CD14-positive monocyte (primary cell): ENCODE data around the gene LDAH. TPM values are rescaled to one million over a fixed set of nuclear protein-coding genes. Genes with fewer than 3 reads are reported as not detected.
A peak's percentile ranks its signal among the peaks of the same experiment; 100 is the strongest.

Source experiments
- DNase-seq, 3 donors: peaks; one replicate each; pipeline ENCODE4 v3.0.0-alpha.2; 2011 to 2022
- H2AFZ ChIP-seq: 2 replicates; pipeline ENCODE4 v1.6.0; 2012; ENCODE audit warnings: mild to moderate bottlenecking, low read depth, low read length, inconsistent platforms; ENCODE audit not compliant: insufficient read depth, poor library complexity, severe bottlenecking
- H3K27ac ChIP-seq, 2 donors: 1 replicate in 1 of 2; 2 replicates in 1 of 2; pipeline ENCODE4 v1.5.1; 2012 to 2013; ENCODE audit warnings: low read length in 2 of 2, control low read depth in 1 of 2, inconsistent platforms in 1 of 2, low read depth in 1 of 2, mild to moderate bottlenecking in 1 of 2
- H3K27me3 ChIP-seq, 2 donors: one replicate each; pipeline versions ENCODE4 v1.6.0 to v1.6.1; 2011 to 2013; ENCODE audit warnings: low read length in 2 of 2; ENCODE audit not compliant: control insufficient read depth in 2 of 2, insufficient read depth in 2 of 2
- H3K36me3 ChIP-seq, 2 donors: replicated peaks in 1 of 2; 1 replicate in 1 of 2; 2 replicates in 1 of 2; pipeline versions ENCODE4 v1.5.1 to v1.6.1; 2012 to 2013; ENCODE audit warnings: low read length in 2 of 2, control low read depth in 1 of 2, inconsistent platforms in 1 of 2, mild to moderate bottlenecking in 1 of 2; ENCODE audit not compliant: insufficient read depth in 2 of 2, control insufficient read depth in 1 of 2
- H3K4me1 ChIP-seq, 2 donors: 1 replicate in 1 of 2; 2 replicates in 1 of 2; pipeline versions ENCODE4 v1.5.1 to v1.6.1; 2012 to 2013; ENCODE audit warnings: low read length in 2 of 2, control low read depth in 1 of 2, inconsistent platforms in 1 of 2, mild to moderate bottlenecking in 1 of 2, moderate library complexity in 1 of 2; ENCODE audit not compliant: insufficient read depth in 2 of 2, control insufficient read depth in 1 of 2
- H3K4me2 ChIP-seq: replicated peaks from 2 replicates; pipeline ENCODE3; 2012; ENCODE audit warnings: low read length, moderate library complexity, mild to moderate bottlenecking; ENCODE audit not compliant: poor library complexity, severe bottlenecking; ENCODE audit errors: extremely low read depth
- H3K4me3 ChIP-seq, 3 experiments: fragments of 200-600 bp in 1 of 3; sonication (generic) in 1 of 3; replicated peaks in 1 of 3; 1 replicate in 2 of 3; 2 replicates in 1 of 3; pipeline ENCODE4 v1.5.1; 2011 to 2013; ENCODE audit warnings: low read length in 3 of 3, mild to moderate bottlenecking in 3 of 3, control low read depth in 2 of 3, low read depth in 2 of 3, inconsistent platforms in 1 of 3, moderate library complexity in 1 of 3
- H3K79me2 ChIP-seq: 2 replicates; pipeline ENCODE4 v1.6.0; 2012; ENCODE audit warnings: mild to moderate bottlenecking, control low read depth, inconsistent platforms, low read length, moderate library complexity; ENCODE audit not compliant: insufficient read depth
- H3K9ac ChIP-seq: 2 replicates; pipeline ENCODE4 v1.6.0; 2017; ENCODE audit warnings: low read length, mild to moderate bottlenecking; ENCODE audit not compliant: insufficient read depth, poor library complexity, severe bottlenecking
- H3K9me3 ChIP-seq, 2 donors: replicated peaks in 1 of 2; 1 replicate in 1 of 2; 2 replicates in 1 of 2; pipeline versions ENCODE4 v1.5.1 to v1.6.1; 2012 to 2013; ENCODE audit warnings: low read length in 2 of 2, control low read depth in 1 of 2; ENCODE audit not compliant: control insufficient read depth in 1 of 2, insufficient read depth in 1 of 2
- H4K20me1 ChIP-seq: 2 replicates; pipeline ENCODE4 v1.6.0; 2012; ENCODE audit warnings: mild to moderate bottlenecking, low read length, control low read depth, moderate library complexity; ENCODE audit not compliant: insufficient read depth
- H3K27ac Mint-ChIP-seq, 7 donors: one replicate each; pipeline ENCODE4 v1.8.0; 2020; ENCODE audit warnings: mild to moderate bottlenecking in 7 of 7, mixed read lengths in 7 of 7, moderate library complexity in 6 of 7, inconsistent platforms in 2 of 7
- H3K27me3 Mint-ChIP-seq, 3 donors: one replicate each; pipeline ENCODE4 v1.8.0; 2021 to 2022; ENCODE audit warnings: low read depth in 3 of 3, mild to moderate bottlenecking in 3 of 3, mixed read lengths in 3 of 3, moderate library complexity in 3 of 3, inconsistent platforms in 1 of 3
- H3K36me3 Mint-ChIP-seq, 2 donors: one replicate each; pipeline ENCODE4 v1.8.0; 2020; ENCODE audit warnings: mixed read lengths in 2 of 2, inconsistent platforms in 1 of 2, mild to moderate bottlenecking in 1 of 2
- H3K4me1 Mint-ChIP-seq: one replicate; pipeline ENCODE4 v1.8.0; 2020; ENCODE audit warnings: mild to moderate bottlenecking, mixed read lengths
- H3K4me3 Mint-ChIP-seq, 2 donors: one replicate each; pipeline ENCODE4 v1.8.0; 2020; ENCODE audit warnings: mild to moderate bottlenecking in 2 of 2, mixed read lengths in 2 of 2, moderate library complexity in 1 of 2
- H3K9me3 Mint-ChIP-seq, 7 donors: one replicate each; pipeline ENCODE4 v1.8.0; 2020 to 2022; ENCODE audit warnings: mixed read lengths in 7 of 7, mild to moderate bottlenecking in 6 of 7, moderate library complexity in 6 of 7, inconsistent platforms in 2 of 7
- whole genome bisulfite sequencing: methylation state at CpG from one replicate; pipeline ENCODE4 v1.1.5; 2013; ENCODE audit warnings: missing lambda C conversion rate; ENCODE audit not compliant: insufficient coverage; 5-methylcytosine and 5-hydroxymethylcytosine counted together
- intact Hi-C, 2 donors: fragments of 100-400 bp; cut with micrococcal nuclease; formaldehyde crosslinking; loops; one replicate each; pipeline versions ENCODE4 v1.15.0 to v1.15.1; 2023
- polyA plus RNA-seq, 3 donors: library from polyadenylated mRNA; depleted of rRNA in 1 of 3; unstranded in 2 of 3; stranded (reverse) in 1 of 3; fragments of 300-500 nt in 2 of 3; fragments of >200 nt in 1 of 3; fragmentation: Illumina TruSeq in 2 of 3; gene quantifications; 1 replicate in 2 of 3; 2 replicates in 1 of 3; pipeline ENCODE4 v1.2.3, GENCODE V29; 2012 to 2021
- TF ChIP-seq, protein P1 (sequence below): fragments of 200-600 bp; IDR thresholded peaks from one replicate; pipeline ENCODE4 v1.8.0; 2022; ENCODE audit warnings: antibody characterized with exemption, mild to moderate bottlenecking

Gene LDAH
- polyA plus RNA-seq, 3 donors, result 3.7 to 5.7 (median 5.0) TPM

GRCh38 chr2:20647211-20647610, 175.7 kb downstream of the LDAH start:
- TF ChIP-seq, protein P1, sequence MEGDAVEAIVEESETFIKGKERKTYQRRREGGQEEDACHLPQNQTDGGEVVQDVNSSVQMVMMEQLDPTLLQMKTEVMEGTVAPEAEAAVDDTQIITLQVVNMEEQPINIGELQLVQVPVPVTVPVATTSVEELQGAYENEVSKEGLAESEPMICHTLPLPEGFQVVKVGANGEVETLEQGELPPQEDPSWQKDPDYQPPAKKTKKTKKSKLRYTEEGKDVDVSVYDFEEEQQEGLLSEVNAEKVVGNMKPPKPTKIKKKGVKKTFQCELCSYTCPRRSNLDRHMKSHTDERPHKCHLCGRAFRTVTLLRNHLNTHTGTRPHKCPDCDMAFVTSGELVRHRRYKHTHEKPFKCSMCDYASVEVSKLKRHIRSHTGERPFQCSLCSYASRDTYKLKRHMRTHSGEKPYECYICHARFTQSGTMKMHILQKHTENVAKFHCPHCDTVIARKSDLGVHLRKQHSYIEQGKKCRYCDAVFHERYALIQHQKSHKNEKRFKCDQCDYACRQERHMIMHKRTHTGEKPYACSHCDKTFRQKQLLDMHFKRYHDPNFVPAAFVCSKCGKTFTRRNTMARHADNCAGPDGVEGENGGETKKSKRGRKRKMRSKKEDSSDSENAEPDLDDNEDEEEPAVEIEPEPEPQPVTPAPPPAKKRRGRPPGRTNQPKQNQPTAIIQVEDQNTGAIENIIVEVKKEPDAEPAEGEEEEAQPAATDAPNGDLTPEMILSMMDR, result no peak
- no peak for DNase-seq
- WGBS, result 90% methylated on average over 2 of the region's 3 CpGs
- no peaks in the 10 kb centered on the region for H3K9me3 ChIP-seq
- no peaks in the 10 kb centered on the region for H3K27me3 ChIP-seq
- H2AFZ ChIP-seq, result no peak overlapping the region
- peaks cover 26 to 30% of the 10 kb centered on the region in 2 donors for H3K4me1 ChIP-seq
- peaks cover 53% of the 10 kb centered on the region for H3K4me1 Mint-ChIP-seq
- H3K36me3 Mint-ChIP-seq, result peaks cover 51% of the 10 kb centered on the region in 2 donors
- peaks cover 37 to 55% of the 10 kb centered on the region in 2 donors for H3K36me3 ChIP-seq
- peaks cover 0 to 5% (median 2%) of the 10 kb centered on the region in 3 donors for H3K27me3 Mint-ChIP-seq
- no peak overlapping the region for H3K27ac ChIP-seq
- H3K27ac Mint-ChIP-seq, result peak overlapping the region in 4 of 7 donors; percentile 14 to 84 (median 65)
- intact Hi-C loops, result loop anchor here in 1 of 2 donors (10.0 kb wide), 1 partner anchor 762 kb away; no protein-coding TSS in a partner anchor
- H4K20me1 ChIP-seq, result peaks cover 70% of the 10 kb centered on the region
- peaks cover 0 to 2% (median 0%) of the 10 kb centered on the region in 7 donors for H3K9me3 Mint-ChIP-seq
- peaks cover 43% of the 10 kb centered on the region for H3K79me2 ChIP-seq
- no peak overlapping the region for H3K9ac ChIP-seq
- no peak overlapping the region for H3K4me3 ChIP-seq
- H3K4me3 Mint-ChIP-seq, result no peak overlapping the region
- no peak overlapping the region for H3K4me2 ChIP-seq

DNA sequence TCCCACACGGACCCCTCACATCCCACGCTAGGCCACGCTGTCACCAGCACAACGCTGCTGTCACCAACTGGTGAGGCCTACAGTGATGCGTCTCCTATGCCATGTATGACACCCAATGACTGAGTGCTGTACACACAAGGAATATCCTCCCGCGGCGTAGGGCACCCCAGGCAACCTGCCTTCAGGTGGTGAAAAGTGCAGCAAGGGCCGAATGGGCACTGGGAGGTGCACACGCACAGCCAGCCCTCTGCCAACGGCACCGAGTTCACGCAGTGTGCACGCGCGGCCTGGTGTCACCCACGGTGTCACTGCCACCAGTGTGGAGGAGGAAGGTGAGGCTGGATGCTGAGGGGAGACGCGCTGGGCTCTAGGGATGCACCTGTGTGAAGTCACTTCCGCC, 176.5 kb downstream of the LDAH start:
- peaks cover 44 to 62% of the 10 kb centered on the region in 2 donors for H3K36me3 ChIP-seq
- no peak overlapping the region for H3K9ac ChIP-seq
- peaks cover 48% of the 10 kb centered on the region for H3K79me2 ChIP-seq
- Mint-ChIP-seq H3K4me1 (peaks cover 47% of the 10 kb centered on the region), H3K36me3 (peaks cover 58% of the 10 kb centered on the region in 2 donors), H3K27ac (peak overlapping the region in 1 of 7 donors; percentile 43), H3K4me3 (no peak overlapping the region), H3K9me3 (peaks cover 0 to 2% (median 0%) of the 10 kb centered on the region in 7 donors), H3K27me3 (peaks cover 0 to 5% (median 2%) of the 10 kb centered on the region in 3 donors)
- intact Hi-C loops, result loop anchor here in 1 of 2 donors (10.0 kb wide), 1 partner anchor 762 kb away; no protein-coding TSS in a partner anchor
- no peak overlapping the region for H3K4me2 ChIP-seq
- peaks cover 77% of the 10 kb centered on the region for H4K20me1 ChIP-seq
- no peak for DNase-seq
- peaks cover 22 to 25% of the 10 kb centered on the region in 2 donors for H3K4me1 ChIP-seq
- no peaks in the 10 kb centered on the region for H3K9me3 ChIP-seq
- WGBS, result 85% methylated on average over 12 of the region's 20 CpGs
- H3K27me3 ChIP-seq, result no peaks in the 10 kb centered on the region
- TF ChIP-seq, protein P1, result no peak
- H3K4me3 ChIP-seq, result no peak overlapping the region
- H3K27ac ChIP-seq, result no peak overlapping the region
- no peak overlapping the region for H2AFZ ChIP-seq
